ENCODE results near the gene NDUFV2. TPM values are rescaled to one million over a fixed set of nuclear protein-coding genes. Genes with fewer than 3 reads are reported as not detected.

The NDUFV2 gene
- total and polyA plus RNA-seq, 2 of the 13 experiments (the other 11 are each of a cell fraction or from before 2014, with no cell fraction given): 216 to 299 TPM

DNA sequence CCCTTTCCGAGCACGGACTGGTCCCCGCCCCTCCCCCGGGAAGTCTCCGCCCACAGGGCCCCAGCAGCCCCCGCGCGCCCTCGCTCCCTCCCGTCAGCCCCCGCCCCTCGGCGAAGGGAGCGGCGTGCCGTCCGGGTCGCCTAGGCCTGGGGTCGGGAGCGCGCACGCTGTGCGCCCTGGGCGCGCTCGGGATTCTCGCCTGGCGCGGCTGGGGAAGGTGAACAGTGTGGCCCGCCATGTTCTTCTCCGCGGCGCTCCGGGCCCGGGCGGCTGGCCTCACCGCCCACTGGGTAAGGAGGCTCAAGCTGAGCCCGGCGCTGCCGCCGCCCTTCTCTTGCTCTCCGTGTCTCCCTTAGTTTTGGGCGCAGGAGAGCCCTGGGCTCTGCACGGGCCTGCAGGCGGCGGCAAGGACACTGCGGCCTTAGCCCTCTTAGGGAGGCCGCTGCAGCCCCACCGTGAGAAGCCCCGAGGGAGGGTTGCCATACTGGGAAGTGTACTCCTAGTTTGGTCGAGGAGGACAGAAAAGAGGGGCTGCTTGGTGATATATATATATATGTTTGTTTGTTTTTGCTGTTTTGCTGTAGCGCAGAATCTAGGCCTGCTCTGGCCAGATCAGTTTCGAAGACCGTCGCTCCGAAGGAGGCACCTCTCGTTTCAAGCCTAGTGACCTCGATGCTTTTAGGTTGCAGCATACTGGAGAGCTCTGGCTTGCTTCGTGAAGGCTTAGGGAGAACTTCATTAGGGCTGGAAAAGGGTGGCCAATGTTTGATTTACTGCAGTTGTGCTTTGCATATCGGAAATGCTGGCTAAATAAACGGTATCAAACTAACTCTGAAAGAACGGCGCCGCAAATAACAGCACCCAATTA lies at the start of gene NDUFV2 (continued):
- peak; percentile 69 for TF ChIP-seq YEATS2 (CRISPR knock-in tag; IDR thresholded peaks at IDR 0.05; ENCODE audit: borderline replicate concordance)
- no peak for TF ChIP-seq ZNF101 (CRISPR knock-in tag; IDR thresholded peaks at IDR 0.05; ENCODE audit: borderline replicate concordance, low read depth)
- no peak; the same call in 1 of the 2 replicates for TF ChIP-seq NFYB (CRISPR knock-in tag; IDR thresholded peaks at IDR 0.05)
- no peak for TF ChIP-seq NFIB (CRISPR knock-in tag; IDR thresholded peaks at IDR 0.05; ENCODE audit: borderline replicate concordance)
- no peak for TF ChIP-seq ZNF326 (CRISPR knock-in tag; IDR thresholded peaks at IDR 0.05; ENCODE audit: borderline replicate concordance)
- peak; percentile 70; the same call in 1 of the 2 replicates for TF ChIP-seq ZBTB38 (CRISPR knock-in tag; IDR thresholded peaks at IDR 0.05)
- TF ChIP-seq MXI1 (IDR thresholded peaks at IDR 0.05; ENCODE audit: borderline replicate concordance, low read depth, low read length): peak; percentile 81; the same call in 1 of the 3 replicates
- TF ChIP-seq KMT2B (CRISPR knock-in tag; IDR thresholded peaks at IDR 0.05): peak; percentile 74
- TF ChIP-seq GFI1 (CRISPR knock-in tag; IDR thresholded peaks at IDR 0.05; ENCODE audit: borderline replicate concordance): no peak
- TF ChIP-seq MEIS1 (CRISPR knock-in tag; IDR thresholded peaks at IDR 0.05; ENCODE audit: borderline replicate concordance): peak; percentile 76
- 0 out of 2 replicates have a peak, but pooled peaks have one; percentile 14 for TF ChIP-seq HDAC2 (CRISPR knock-in tag; IDR thresholded peaks at IDR 0.05)
- TF ChIP-seq RAD51 (IDR thresholded peaks at IDR 0.05; ENCODE audit: borderline replicate concordance): no peak
- TF ChIP-seq ZNF577 (CRISPR knock-in tag; IDR thresholded peaks at IDR 0.05; ENCODE audit: borderline replicate concordance, low read depth): no peak
- TF ChIP-seq, protein P1, sequence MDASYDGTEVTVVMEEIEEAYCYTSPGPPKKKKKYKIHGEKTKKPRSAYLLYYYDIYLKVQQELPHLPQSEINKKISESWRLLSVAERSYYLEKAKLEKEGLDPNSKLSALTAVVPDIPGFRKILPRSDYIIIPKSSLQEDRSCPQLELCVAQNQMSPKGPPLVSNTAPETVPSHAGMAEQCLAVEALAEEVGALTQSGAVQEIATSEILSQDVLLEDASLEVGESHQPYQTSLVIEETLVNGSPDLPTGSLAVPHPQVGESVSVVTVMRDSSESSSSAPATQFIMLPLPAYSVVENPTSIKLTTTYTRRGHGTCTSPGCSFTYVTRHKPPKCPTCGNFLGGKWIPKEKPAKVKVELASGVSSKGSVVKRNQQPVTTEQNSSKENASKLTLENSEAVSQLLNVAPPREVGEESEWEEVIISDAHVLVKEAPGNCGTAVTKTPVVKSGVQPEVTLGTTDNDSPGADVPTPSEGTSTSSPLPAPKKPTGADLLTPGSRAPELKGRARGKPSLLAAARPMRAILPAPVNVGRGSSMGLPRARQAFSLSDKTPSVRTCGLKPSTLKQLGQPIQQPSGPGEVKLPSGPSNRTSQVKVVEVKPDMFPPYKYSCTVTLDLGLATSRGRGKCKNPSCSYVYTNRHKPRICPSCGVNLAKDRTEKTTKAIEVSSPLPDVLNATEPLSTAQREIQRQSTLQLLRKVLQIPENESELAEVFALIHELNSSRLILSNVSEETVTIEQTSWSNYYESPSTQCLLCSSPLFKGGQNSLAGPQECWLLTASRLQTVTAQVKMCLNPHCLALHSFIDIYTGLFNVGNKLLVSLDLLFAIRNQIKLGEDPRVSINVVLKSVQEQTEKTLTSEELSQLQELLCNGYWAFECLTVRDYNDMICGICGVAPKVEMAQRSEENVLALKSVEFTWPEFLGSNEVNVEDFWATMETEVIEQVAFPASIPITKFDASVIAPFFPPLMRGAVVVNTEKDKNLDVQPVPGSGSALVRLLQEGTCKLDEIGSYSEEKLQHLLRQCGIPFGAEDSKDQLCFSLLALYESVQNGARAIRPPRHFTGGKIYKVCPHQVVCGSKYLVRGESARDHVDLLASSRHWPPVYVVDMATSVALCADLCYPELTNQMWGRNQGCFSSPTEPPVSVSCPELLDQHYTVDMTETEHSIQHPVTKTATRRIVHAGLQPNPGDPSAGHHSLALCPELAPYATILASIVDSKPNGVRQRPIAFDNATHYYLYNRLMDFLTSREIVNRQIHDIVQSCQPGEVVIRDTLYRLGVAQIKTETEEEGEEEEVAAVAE (CRISPR knock-in tag; IDR thresholded peaks at IDR 0.05; ENCODE audit: borderline replicate concordance): no peak
- no peak for TF ChIP-seq TBX3 (IDR thresholded peaks at IDR 0.05; ENCODE audit: borderline replicate concordance)
- TF ChIP-seq, protein P2, sequence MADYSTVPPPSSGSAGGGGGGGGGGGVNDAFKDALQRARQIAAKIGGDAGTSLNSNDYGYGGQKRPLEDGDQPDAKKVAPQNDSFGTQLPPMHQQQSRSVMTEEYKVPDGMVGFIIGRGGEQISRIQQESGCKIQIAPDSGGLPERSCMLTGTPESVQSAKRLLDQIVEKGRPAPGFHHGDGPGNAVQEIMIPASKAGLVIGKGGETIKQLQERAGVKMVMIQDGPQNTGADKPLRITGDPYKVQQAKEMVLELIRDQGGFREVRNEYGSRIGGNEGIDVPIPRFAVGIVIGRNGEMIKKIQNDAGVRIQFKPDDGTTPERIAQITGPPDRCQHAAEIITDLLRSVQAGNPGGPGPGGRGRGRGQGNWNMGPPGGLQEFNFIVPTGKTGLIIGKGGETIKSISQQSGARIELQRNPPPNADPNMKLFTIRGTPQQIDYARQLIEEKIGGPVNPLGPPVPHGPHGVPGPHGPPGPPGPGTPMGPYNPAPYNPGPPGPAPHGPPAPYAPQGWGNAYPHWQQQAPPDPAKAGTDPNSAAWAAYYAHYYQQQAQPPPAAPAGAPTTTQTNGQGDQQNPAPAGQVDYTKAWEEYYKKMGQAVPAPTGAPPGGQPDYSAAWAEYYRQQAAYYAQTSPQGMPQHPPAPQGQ (CRISPR knock-in tag; IDR thresholded peaks at IDR 0.05; ENCODE audit: borderline replicate concordance): 0 out of 2 replicates have a peak, but pooled peaks have one; percentile 6
- TF ChIP-seq PAXIP1 (CRISPR knock-in tag; conservative IDR thresholded peaks at IDR 0.05): peak; percentile 67; the same call in 1 of the 2 replicates
- 0 out of 2 replicates have a peak, but pooled peaks have one; percentile 74 for TF ChIP-seq ZIK1 (CRISPR knock-in tag; IDR thresholded peaks at IDR 0.05; ENCODE audit: borderline replicate concordance, low read depth)
